ENCODE measurements around the gene NTHL1.

Gene NTHL1

DNA sequence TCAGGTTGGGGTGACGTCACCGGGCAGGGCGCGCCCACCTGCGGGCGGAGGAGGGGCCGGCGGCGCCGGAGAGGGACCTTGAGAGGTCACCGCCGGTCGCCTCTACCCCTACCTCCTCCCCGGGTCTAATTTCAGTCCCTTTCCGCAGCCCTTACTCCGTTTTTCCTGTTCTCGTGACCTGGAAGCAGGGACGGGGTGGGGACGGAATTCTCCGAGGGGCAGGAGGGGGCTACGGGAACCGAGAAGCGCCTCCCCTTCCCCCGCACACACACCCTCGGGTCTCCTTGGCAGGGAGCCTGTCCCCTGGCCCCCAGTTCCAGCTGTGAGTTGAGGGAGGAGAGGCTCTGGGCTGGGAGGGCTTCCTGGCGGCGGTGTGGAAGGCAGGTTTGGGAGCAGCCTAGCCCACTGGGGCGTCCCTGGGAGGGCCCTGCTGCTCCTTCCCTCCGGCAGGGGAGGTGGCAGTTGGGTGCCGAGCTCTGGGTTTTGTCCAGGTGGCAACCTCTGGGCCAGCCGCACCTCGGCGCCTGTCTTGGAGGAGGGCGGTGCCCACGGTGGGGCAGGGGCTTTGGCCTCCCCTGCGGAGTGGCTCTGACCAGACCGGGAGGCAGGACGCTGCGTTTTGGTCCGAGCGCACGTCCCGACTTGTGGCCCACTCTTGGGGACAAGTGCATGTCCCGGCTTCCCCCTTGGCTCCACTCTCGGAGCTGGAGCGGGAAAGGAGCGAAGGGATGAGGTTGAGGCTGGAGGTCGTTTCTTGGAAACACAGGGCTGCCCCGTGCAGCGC is 57.1 kb downstream of the NTHL1 start:
- Histone ChIP-seq H3K27me3 (replicated peaks; ENCODE audit: control insufficient read depth, insufficient read depth, low read length) (peaks cover 18% of the 10 kb centered on the region), H3K4me3 (ENCODE audit: low read length) (no peak overlapping the region), H3K9me3 (ENCODE audit: control insufficient read depth, low read length) (no peaks in the 10 kb centered on the region), H3K9ac (ENCODE audit: low read length) (no peak overlapping the region), H3K36me3 (ENCODE audit: control insufficient read depth, insufficient read depth, low read length, severe bottlenecking) (peaks cover 16% of the 10 kb centered on the region), H3K4me1 (ENCODE audit: control insufficient read depth, insufficient read depth, low read length) (peaks cover 10% of the 10 kb centered on the region)
- DNase-seq (ENCODE audit: low read depth) = peak; percentile 29

DNA sequence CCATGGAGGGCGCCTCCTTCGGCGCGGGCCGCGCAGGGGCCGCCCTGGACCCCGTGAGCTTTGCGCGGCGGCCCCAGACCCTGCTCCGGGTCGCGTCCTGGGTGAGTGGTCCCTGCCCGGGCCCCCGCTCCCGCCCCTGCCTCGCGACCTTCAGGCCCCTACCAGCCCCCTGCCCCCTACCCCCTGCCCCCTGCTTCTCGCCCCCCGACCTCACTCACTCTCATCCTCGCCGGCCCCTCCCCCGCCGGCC is 57.6 kb downstream of the NTHL1 start:
- Histone ChIP-seq H3K4me3 (ENCODE audit: low read length) (no peak overlapping the region), H3K4me1 (ENCODE audit: control insufficient read depth, insufficient read depth, low read length) (peaks cover 15% of the 10 kb centered on the region), H3K27me3 (replicated peaks; ENCODE audit: control insufficient read depth, insufficient read depth, low read length) (peaks cover 18% of the 10 kb centered on the region), H3K9me3 (ENCODE audit: control insufficient read depth, low read length) (no peaks in the 10 kb centered on the region), H3K36me3 (ENCODE audit: control insufficient read depth, insufficient read depth, low read length, severe bottlenecking) (peaks cover 11% of the 10 kb centered on the region), H3K9ac (ENCODE audit: low read length) (no peak overlapping the region)
- no peak for DNase-seq (ENCODE audit: low read depth)

Measured in adipocyte (in vitro differentiated cells).